K562 (cell line): ENCODE data around the gene CFAP298. TPM values are rescaled to one million over a fixed set of nuclear protein-coding genes. Genes with fewer than 3 reads are reported as not detected.
A peak's percentile ranks its signal among the peaks of the same experiment; 100 is the strongest.

Source experiments
- ATAC-seq: fragments of 200-7000 bp; cut with Tn5 transposase; 3 replicates; pipeline ENCODE4 v1.9.1; 2020; ENCODE audit warnings: moderate library complexity
- BruUV-seq: library from RNA; stranded (reverse); fragments of 400-500 nt; replicated peaks from 2 replicates; lab custom pipeline; 2021; lab: Mats Ljungman, UMichigan
- CTCF ChIA-PET: fragments of 300-600 bp; formaldehyde crosslinking; extraction: SDS; loops from one replicate; lab custom pipeline; 2021; ENCODE audit warnings: low intra/inter-chr PET ratio; lab: Yijun Ruan, JAX
- POLR2A ChIA-PET: fragments of 300-600, 350-650 bp; sonication (Branson Sonifier 250); formaldehyde crosslinking; extraction: SDS; loops from one replicate; lab custom pipeline; 2021; ENCODE audit warnings: antibody characterized with exemption, inconsistent platforms; lab: Yijun Ruan, JAX
- DNase-seq, 4 experiments: peaks; one replicate each; pipeline versions ENCODE4 v3.0.0 to v3.0.0-alpha.2; 2011 to 2018; ENCODE audit warnings: low spot score in 3 of 4, mixed read lengths in 3 of 4; ENCODE audit errors: extremely low read depth in 1 of 4
- FAIRE-seq: peaks from 2 replicates; lab custom pipeline; 2011; peaks lifted over from hg19 to GRCh38; lab: Jason Lieb, UNC
- H2AFZ ChIP-seq: 2 replicates; pipeline ENCODE4 v1.6.0; 2011; ENCODE audit warnings: low read depth, low read length, control low read depth, inconsistent platforms
- H3K27ac ChIP-seq: fragments of 200-600 bp; 3 replicates; pipeline ENCODE4 v1.8.0; 2011; ENCODE audit warnings: low read depth, mild to moderate bottlenecking, control low read depth, inconsistent platforms, low read length, moderate library complexity, mixed read lengths; ENCODE audit errors: extremely low read depth
- H3K27me3 ChIP-seq, 2 experiments: fragments of 300-600 bp in 1 of 2; 2 replicates in 1 of 2; 3 replicates in 1 of 2; pipeline versions ENCODE4 v1.6.0 to v1.8.0; 2011; ENCODE audit warnings: inconsistent platforms in 2 of 2, low read length in 2 of 2, mild to moderate bottlenecking in 1 of 2, mixed read lengths in 1 of 2, moderate library complexity in 1 of 2; ENCODE audit not compliant: control insufficient read depth in 2 of 2, insufficient read depth in 2 of 2
- H3K36me3 ChIP-seq: fragments of 300-600 bp; 3 replicates; pipeline ENCODE4 v1.8.0; 2011; ENCODE audit warnings: mild to moderate bottlenecking, low read length, inconsistent platforms; ENCODE audit not compliant: control insufficient read depth, insufficient read depth
- H3K4me1 ChIP-seq, 2 experiments: fragments of 200-600 bp in 1 of 2; replicated peaks in 1 of 2; 2 replicates in 1 of 2; 3 replicates in 1 of 2; pipeline versions ENCODE4 v1.5.1 to v1.8.0; 2011; ENCODE audit warnings: inconsistent platforms in 2 of 2, low read length in 2 of 2, mild to moderate bottlenecking in 1 of 2, mixed read lengths in 1 of 2, moderate library complexity in 1 of 2; ENCODE audit not compliant: control insufficient read depth in 2 of 2, insufficient read depth in 2 of 2
- H3K4me2 ChIP-seq: 2 replicates; pipeline ENCODE4 v1.6.1; 2011; ENCODE audit warnings: low read length, control low read depth, inconsistent platforms, mixed read lengths; ENCODE audit not compliant: insufficient read depth
- H3K4me3 ChIP-seq: fragments of 200-600 bp; sonication (generic), shearing (Covaris generic); 2 replicates; pipeline ENCODE4 v1.5.1; 2016; ENCODE audit warnings: control low read depth, inconsistent platforms
- H3K79me2 ChIP-seq: fragments of 200-600 bp; 3 replicates; pipeline ENCODE4 v1.8.0; 2011; ENCODE audit warnings: low read length, inconsistent platforms; ENCODE audit not compliant: control insufficient read depth, insufficient read depth
- H3K9ac ChIP-seq, 2 experiments: 2 replicates each; pipeline versions ENCODE4 v1.6.0 to v1.6.1; 2011; ENCODE audit warnings: low read depth in 2 of 2, low read length in 2 of 2, control low read depth in 1 of 2, inconsistent platforms in 1 of 2, mild to moderate bottlenecking in 1 of 2, mixed read lengths in 1 of 2; ENCODE audit not compliant: insufficient read depth in 1 of 2
- H3K9me1 ChIP-seq: one replicate; pipeline ENCODE4 v1.6.0; 2011; ENCODE audit warnings: inconsistent platforms, mild to moderate bottlenecking, low read length, moderate library complexity; ENCODE audit not compliant: control insufficient read depth, insufficient read depth
- H3K9me3 ChIP-seq: replicated peaks from 2 replicates; pipeline ENCODE4 v1.5.1; 2011; ENCODE audit warnings: low read depth, low read length, inconsistent platforms; ENCODE audit not compliant: control insufficient read depth, insufficient read depth
- H4K20me1 ChIP-seq: replicated peaks from 2 replicates; pipeline ENCODE4 v1.6.1; 2011; ENCODE audit warnings: low read length, inconsistent platforms, mixed read lengths; ENCODE audit not compliant: control insufficient read depth, insufficient read depth
- CCAR2 ChIP-seq: fragments of 200-400 bp; formaldehyde crosslinking; IDR thresholded peaks from 2 replicates; pipeline ENCODE4 v1.6.1; 2017; ENCODE audit warnings: mild to moderate bottlenecking, low read depth, low read length
- CHD4 ChIP-seq: fragments of 200-600 bp; sonication (generic); IDR thresholded peaks from 3 replicates; pipeline ENCODE4 v1.6.1; 2012; ENCODE audit warnings: low read depth, mild to moderate bottlenecking, mixed read lengths, low read length, inconsistent platforms; ENCODE audit not compliant: insufficient read depth, insufficient replicate concordance, poor library complexity, severe bottlenecking
- FOXO4 ChIP-seq: fragments of 450-650 bp; formaldehyde crosslinking; IDR thresholded peaks from 2 replicates; pipeline ENCODE4 v1.4.0; 2020; ENCODE audit warnings: mild to moderate bottlenecking, moderate library complexity
- IFI16 ChIP-seq: fragments of 250-450 bp; sonication (Bioruptor Pico); IDR thresholded peaks from 2 replicates; pipeline ENCODE4 v2.1.2; 2022; ENCODE audit warnings: mild to moderate bottlenecking, inconsistent platforms
- KAT8 ChIP-seq: fragments of 450-650 bp; IDR thresholded peaks from 2 replicates; pipeline ENCODE4 v1.6.1; 2016; ENCODE audit warnings: low read depth, mild to moderate bottlenecking
- KDM1A ChIP-seq, 2 experiments: fragments of 450-650 bp; IDR thresholded peaks; 2 replicates each; pipeline ENCODE4 v1.6.1; 2016; ENCODE audit warnings: mild to moderate bottlenecking in 2 of 2
- KHSRP ChIP-seq: fragments of 450-650 bp; IDR thresholded peaks from 2 replicates; pipeline ENCODE4 v1.6.1; 2017
- SMAD1 ChIP-seq: fragments of 150-350 bp; IDR thresholded peaks from 2 replicates; pipeline ENCODE4 v1.6.1; 2014; ENCODE audit warnings: low read length, low read depth; ENCODE audit not compliant: partially characterized antibody
- TEAD2 ChIP-seq: fragments of 450-650 bp; IDR thresholded peaks from 2 replicates; pipeline ENCODE4 v1.6.1; 2016; ENCODE audit warnings: missing genetic modification characterization, control low read depth, missing compliant biosample characterization
- THAP12 ChIP-seq: fragments of 250-450 bp; sonication (Bioruptor Pico); IDR thresholded peaks from 2 replicates; pipeline ENCODE4 v1.9.0; 2021; ENCODE audit warnings: mild to moderate bottlenecking, inconsistent platforms
- ZBED1 ChIP-seq: IDR thresholded peaks from 2 replicates; pipeline ENCODE4 v1.6.1; 2014
- ZNF239 ChIP-seq: fragments of 250-450 bp; sonication (Bioruptor Pico); IDR thresholded peaks from 2 replicates; pipeline ENCODE4 v1.4.0; 2020; ENCODE audit warnings: mild to moderate bottlenecking
- WGBS: fragments of 100-300 bp; shearing (Covaris generic); methylation state at CpG from one replicate; pipeline ENCODE4 v1.1.6; 2016; ENCODE audit warnings: low coverage, mixed read lengths; ENCODE audit not compliant: insufficient coverage; ENCODE audit errors: missing lambda C conversion rate; 5-methylcytosine and 5-hydroxymethylcytosine counted together
- in situ Hi-C: fragments of 300-500 bp; cut with MboI; formaldehyde crosslinking; loops from 4 replicates; pipeline ENCODE4 v1.15.0; 2018; ENCODE audit warnings: inconsistent platforms, mixed read lengths
- intact Hi-C: fragments of 100-400 bp; cut with micrococcal nuclease; formaldehyde crosslinking; loops from 2 replicates; pipeline ENCODE4 v1.14.2; 2022
- polyA plus RNA-seq, 8 experiments: library from polyadenylated mRNA; depleted of rRNA in 4 of 8; stranded (reverse) in 5 of 8; unstranded in 3 of 8; fragments of >200 nt; fragmentation: Nextera tagmentation in 2 of 8; fragmentation: Illumina TruSeq in 1 of 8; extraction: Ambion mirVana in 2 of 8; extraction: Trizol in 1 of 8; gene quantifications; 2 replicates each; pipeline versions ENCODE4 v1.2.1 to v1.2.3, GENCODE V29; 2011 to 2014; ENCODE audit warnings: inconsistent platforms in 1 of 8, missing spikeins in 1 of 8
- total RNA-seq, 7 experiments: library from RNA; depleted of rRNA in 6 of 7; stranded (reverse); fragments of >200 nt in 6 of 7; fragmentation: Illumina TruSeq in 2 of 7; extraction: Trizol in 2 of 7; gene quantifications; 2 replicates each; pipeline versions ENCODE4 v1.2.1 to v1.2.3, GENCODE V29; 2011 to 2021; ENCODE audit warnings: low replicate concordance in 1 of 7
- TF ChIP-seq, protein P1 (sequence below): sonication (generic); formaldehyde crosslinking; IDR thresholded peaks from 2 replicates; pipeline ENCODE4 v1.8.1; 2023; ENCODE audit warnings: mild to moderate bottlenecking, missing genetic modification reagents
- TF ChIP-seq, protein P2 (sequence below): fragments of 450-650 bp; IDR thresholded peaks from 2 replicates; pipeline ENCODE4 v1.6.1; 2017; ENCODE audit warnings: mild to moderate bottlenecking, moderate library complexity
- TF ChIP-seq, protein P3 (sequence below), 3 experiments: fragments of 200-800 bp in 1 of 3; sonication (Bioruptor generic) in 1 of 3; sonication (generic) in 1 of 3; formaldehyde crosslinking in 1 of 3; IDR thresholded peaks; 2 replicates each; pipeline versions ENCODE4 v1.6.1 to v1.8.0; 2016 to 2022; ENCODE audit warnings: mild to moderate bottlenecking in 2 of 3, missing compliant biosample characterization in 2 of 3, missing genetic modification characterization in 2 of 3, missing genetic modification reagents in 1 of 3

CFAP298 gene
- total and polyA plus RNA-seq, 9 of the 15 experiments (the other 6 are each of a cell fraction or from before 2014, with no cell fraction given), result 31.4 to 178 (median 89.7) TPM

- Histone ChIP-seq H3K79me2 (no peaks in the 10 kb centered on the region), H4K20me1 (no peaks in the 10 kb centered on the region), H3K9me1 (no peaks in the 10 kb centered on the region), H3K27me3 (no peaks in the 10 kb centered on the region), H3K27ac (no peak overlapping the region), H3K4me3 (no peak overlapping the region), H2AFZ (no peak overlapping the region), H3K9ac (0 out of 4 replicates have a peak overlapping the region, but pooled peaks of 1 of the 2 experiments have one; percentile 46), H3K9me3 (no peaks in the 10 kb centered on the region), H3K4me1 (no peaks in the 10 kb centered on the region), H3K4me2 (no peak overlapping the region), H3K36me3 (peaks cover 54% of the 10 kb centered on the region)
- intact Hi-C loops (no loop called here), in situ Hi-C loops (no loop called here)
- ChIA-PET CTCF (no interaction called here), POLR2A (interaction anchor here (0.7 to 1.7 kb wide), 6 partner anchors 10 to 197 kb away, joined by 3 to 12 read pairs (median 4); partner anchors contain the start of gene CFAP298)
- WGBS, result 95% methylated on average over 8 of the region's 8 CpGs
- ATAC-seq (no peak), FAIRE-seq (no peak), DNase-seq (no peak)
- no TSS peak for BruUV-seq
- TF ChIP-seq SMAD1, result no peak
- no peak for TF ChIP-seq THAP12
- TF ChIP-seq, protein P1, sequence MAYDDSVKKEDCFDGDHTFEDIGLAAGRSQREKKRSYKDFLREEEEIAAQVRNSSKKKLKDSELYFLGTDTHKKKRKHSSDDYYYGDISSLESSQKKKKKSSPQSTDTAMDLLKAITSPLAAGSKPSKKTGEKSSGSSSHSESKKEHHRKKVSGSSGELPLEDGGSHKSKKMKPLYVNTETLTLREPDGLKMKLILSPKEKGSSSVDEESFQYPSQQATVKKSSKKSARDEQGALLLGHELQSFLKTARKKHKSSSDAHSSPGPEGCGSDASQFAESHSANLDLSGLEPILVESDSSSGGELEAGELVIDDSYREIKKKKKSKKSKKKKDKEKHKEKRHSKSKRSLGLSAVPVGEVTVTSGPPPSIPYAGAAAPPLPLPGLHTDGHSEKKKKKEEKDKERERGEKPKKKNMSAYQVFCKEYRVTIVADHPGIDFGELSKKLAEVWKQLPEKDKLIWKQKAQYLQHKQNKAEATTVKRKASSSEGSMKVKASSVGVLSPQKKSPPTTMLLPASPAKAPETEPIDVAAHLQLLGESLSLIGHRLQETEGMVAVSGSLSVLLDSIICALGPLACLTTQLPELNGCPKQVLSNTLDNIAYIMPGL (CRISPR knock-in tag), result no peak
- TF ChIP-seq FOXO4 (CRISPR knock-in tag), result no peak
- no peak for TF ChIP-seq ZNF239 (CRISPR knock-in tag)
- TF ChIP-seq, protein P2, sequence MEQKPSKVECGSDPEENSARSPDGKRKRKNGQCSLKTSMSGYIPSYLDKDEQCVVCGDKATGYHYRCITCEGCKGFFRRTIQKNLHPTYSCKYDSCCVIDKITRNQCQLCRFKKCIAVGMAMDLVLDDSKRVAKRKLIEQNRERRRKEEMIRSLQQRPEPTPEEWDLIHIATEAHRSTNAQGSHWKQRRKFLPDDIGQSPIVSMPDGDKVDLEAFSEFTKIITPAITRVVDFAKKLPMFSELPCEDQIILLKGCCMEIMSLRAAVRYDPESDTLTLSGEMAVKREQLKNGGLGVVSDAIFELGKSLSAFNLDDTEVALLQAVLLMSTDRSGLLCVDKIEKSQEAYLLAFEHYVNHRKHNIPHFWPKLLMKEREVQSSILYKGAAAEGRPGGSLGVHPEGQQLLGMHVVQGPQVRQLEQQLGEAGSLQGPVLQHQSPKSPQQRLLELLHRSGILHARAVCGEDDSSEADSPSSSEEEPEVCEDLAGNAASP, result no peak
- no peak for TF ChIP-seq TEAD2 (tag)
- no peak for TF ChIP-seq KHSRP
- no peak for TF ChIP-seq KAT8
- no peak for TF ChIP-seq KDM1A (IDR thresholded peaks at IDR 0.05)
- TF ChIP-seq CHD4, result no peak
- TF ChIP-seq IFI16 (CRISPR knock-in tag), result no peak
- TF ChIP-seq ZBED1, result no peak
- no peak for TF ChIP-seq CCAR2
- TF ChIP-seq, protein P3, sequence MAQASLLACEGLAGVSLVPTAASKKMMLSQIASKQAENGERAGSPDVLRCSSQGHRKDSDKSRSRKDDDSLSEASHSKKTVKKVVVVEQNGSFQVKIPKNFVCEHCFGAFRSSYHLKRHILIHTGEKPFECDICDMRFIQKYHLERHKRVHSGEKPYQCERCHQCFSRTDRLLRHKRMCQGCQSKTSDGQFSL (CRISPR knock-in tag; IDR thresholded peaks at IDR 0.05), result no peak
- TF ChIP-seq, protein P3 (tag; IDR thresholded peaks at IDR 0.05), result no peak
These were observed 12.7 kb downstream of the CFAP298 start for GRCh38 chr21:32599526-32599925.
